SK-N-SH (cell line): ENCODE measurements around the gene RER1. TPM values are rescaled to one million over a fixed set of nuclear protein-coding genes. Genes with fewer than 3 reads are reported as not detected.

ENCODE experiments used
- CTCF ChIA-PET: fragments of 300-600, 350-600 bp; formaldehyde crosslinking; extraction: SDS; loops from one replicate; lab custom pipeline; 2021; lab: Yijun Ruan, JAX
- POLR2A ChIA-PET: fragments of 350-600 bp; sonication (Branson Sonifier 250); formaldehyde crosslinking; extraction: SDS; loops from one replicate; lab custom pipeline; 2020; ENCODE audit warnings: antibody characterized with exemption, inconsistent platforms; lab: Yijun Ruan, JAX
- DNase-seq: peaks from one replicate; pipeline ENCODE4 v3.0.0; 2012
- H2AFZ ChIP-seq: fragments of 200-600 bp; sonication (generic); 2 replicates; pipeline ENCODE4 v1.8.1; 2016; ENCODE audit warnings: antibody characterized with exemption, mild to moderate bottlenecking, low read depth
- H3F3A ChIP-seq: fragments of 200-600 bp; sonication (generic); replicated peaks from 2 replicates; pipeline ENCODE3; 2016; ENCODE audit warnings: antibody characterized with exemption, mild to moderate bottlenecking; ENCODE audit not compliant: insufficient read depth
- H3K27ac ChIP-seq, 2 experiments: fragments of 200-500 bp in 1 of 2; fragments of 200-600 bp in 1 of 2; sonication (Bioruptor generic) in 1 of 2; sonication (generic), shearing (Covaris generic) in 1 of 2; 2 replicates each; pipeline versions ENCODE4 v1.5.1 to v1.6.1; 2014 to 2016; ENCODE audit warnings: low read depth in 2 of 2, inconsistent platforms in 1 of 2, low read length in 1 of 2, mild to moderate bottlenecking in 1 of 2, mixed read lengths in 1 of 2
- H3K27me3 ChIP-seq: fragments of 200-600 bp; sonication (generic), shearing (Covaris generic); 2 replicates; pipeline ENCODE4 v1.6.1; 2016; ENCODE audit warnings: mixed run types; ENCODE audit not compliant: insufficient read depth
- H3K36me3 ChIP-seq, 2 experiments: fragments of 200-500 bp in 1 of 2; fragments of 200-600 bp in 1 of 2; sonication (Bioruptor generic) in 1 of 2; sonication (generic) in 1 of 2; replicated peaks in 1 of 2; 2 replicates each; pipeline versions ENCODE3 to v1.5.1; 2014 to 2016; ENCODE audit warnings: low read length in 1 of 2, mild to moderate bottlenecking in 1 of 2; ENCODE audit not compliant: insufficient read depth in 2 of 2, control insufficient read depth in 1 of 2
- H3K4me1 ChIP-seq, 2 experiments: fragments of 200-500 bp in 1 of 2; fragments of 200-600 bp in 1 of 2; sonication (Bioruptor generic) in 1 of 2; sonication (generic), shearing (Covaris generic) in 1 of 2; 2 replicates each; pipeline versions ENCODE4 v1.5.1 to v1.6.1; 2014 to 2016; ENCODE audit warnings: low read depth in 1 of 2, low read length in 1 of 2, mixed run types in 1 of 2; ENCODE audit not compliant: insufficient read depth in 2 of 2, control insufficient read depth in 1 of 2
- H3K4me2 ChIP-seq: fragments of 200-600 bp; sonication (generic), shearing (Covaris generic); 2 replicates; pipeline ENCODE4 v1.6.1; 2017; ENCODE audit warnings: mixed run types
- H3K4me3 ChIP-seq, 2 experiments: fragments of 200-500 bp in 1 of 2; fragments of 200-600 bp in 1 of 2; sonication (Bioruptor generic) in 1 of 2; sonication (generic), shearing (Covaris generic) in 1 of 2; 2 replicates each; pipeline versions ENCODE4 v1.5.1 to v1.8.1; 2014 to 2016; ENCODE audit warnings: low read depth in 2 of 2, inconsistent platforms in 1 of 2, low read length in 1 of 2, mild to moderate bottlenecking in 1 of 2, mixed read lengths in 1 of 2, moderate library complexity in 1 of 2
- H3K79me2 ChIP-seq: fragments of 200-600 bp; sonication (generic); 2 replicates; pipeline ENCODE4 v1.8.1; 2017; ENCODE audit warnings: mild to moderate bottlenecking; ENCODE audit not compliant: insufficient read depth
- H3K9ac ChIP-seq: fragments of 200-600 bp; sonication (generic); 2 replicates; pipeline ENCODE4 v1.6.1; 2017; ENCODE audit warnings: mixed run types
- H3K9me2 ChIP-seq: fragments of 200-600 bp; sonication (generic); 2 replicates; pipeline ENCODE4 v1.6.1; 2017; ENCODE audit warnings: mixed run types
- H3K9me3 ChIP-seq: fragments of 200-600 bp; sonication (generic); 2 replicates; pipeline ENCODE4 v1.6.1; 2017; ENCODE audit warnings: mixed run types, mild to moderate bottlenecking, moderate library complexity
- H4K20me1 ChIP-seq: fragments of 200-600 bp; sonication (generic); 2 replicates; pipeline ENCODE4 v1.6.1; 2017; ENCODE audit warnings: mild to moderate bottlenecking, mixed run types; ENCODE audit not compliant: insufficient read depth
- CHD2 ChIP-seq: fragments of 150-350 bp; IDR thresholded peaks from 2 replicates; pipeline ENCODE4 v1.6.1; 2018; ENCODE audit warnings: low read length; ENCODE audit not compliant: partially characterized antibody
- EP300 ChIP-seq, 2 experiments: IDR thresholded peaks; 2 replicates each; pipeline versions ENCODE4 v1.4.0 to v1.6.1; 2012; ENCODE audit warnings: borderline replicate concordance in 1 of 2, low read depth in 1 of 2, low read length in 1 of 2
- FOXM1 ChIP-seq: IDR thresholded peaks from 2 replicates; pipeline ENCODE4 v1.4.0; 2012; ENCODE audit warnings: low read depth, mild to moderate bottlenecking
- GATA2 ChIP-seq: sonication (generic); formaldehyde crosslinking; IDR thresholded peaks from 2 replicates; pipeline ENCODE4 v1.5.0; 2020; ENCODE audit warnings: mild to moderate bottlenecking, missing genetic modification reagents
- MEF2A ChIP-seq: IDR thresholded peaks from 2 replicates; pipeline ENCODE4 v1.4.0; 2012; ENCODE audit warnings: low read depth, borderline replicate concordance
- NRF1 ChIP-seq: IDR thresholded peaks from 2 replicates; pipeline ENCODE4 v1.6.1; 2012; ENCODE audit warnings: low read depth, mild to moderate bottlenecking, low read length
- REST ChIP-seq: IDR thresholded peaks from 2 replicates; pipeline ENCODE4 v1.6.1; 2012; ENCODE audit warnings: mild to moderate bottlenecking, low read depth, low read length, moderate library complexity
- RXRA ChIP-seq: IDR thresholded peaks from 2 replicates; pipeline ENCODE4 v1.4.0; 2012; ENCODE audit warnings: low read depth, mild to moderate bottlenecking, borderline replicate concordance
- SIN3A ChIP-seq: IDR thresholded peaks from 2 replicates; pipeline ENCODE4 v1.6.1; 2012; ENCODE audit warnings: low read depth, mild to moderate bottlenecking, low read length, moderate library complexity, borderline replicate concordance
- USF2 ChIP-seq: fragments of 150-350 bp; IDR thresholded peaks from 2 replicates; pipeline ENCODE4 v1.6.1; 2017; ENCODE audit warnings: antibody characterized with exemption, low read length, low read depth, borderline replicate concordance
- YY1 ChIP-seq: IDR thresholded peaks from 2 replicates; pipeline ENCODE4 v1.4.0; 2012; ENCODE audit warnings: low read depth, mild to moderate bottlenecking
- WGBS: methylation state at CpG from one replicate; pipeline ENCODE4 v1.1.6; 2017; ENCODE audit warnings: low lambda C conversion rate; 5-methylcytosine and 5-hydroxymethylcytosine counted together
- polyA plus RNA-seq, 3 experiments: library from polyadenylated mRNA; depleted of rRNA; stranded (reverse); fragments of >200 nt; gene quantifications; 2 replicates each; pipeline ENCODE4 v1.2.3, GENCODE V29; 2012
- TF ChIP-seq, protein P1 (sequence below): IDR thresholded peaks from 2 replicates; pipeline ENCODE4; 2012

RER1 gene
- polyA plus RNA-seq, 1 of the 3 experiments (the other 2 are of a cell fraction), result 181 TPM

GRCh38 chr1:2376931-2377672 lies 14.5 kb upstream of the RER1 start:
- Histone ChIP-seq H3K9ac (no peak overlapping the region), H3K36me3 (no peaks in the 10 kb centered on the region), H3K4me3 (no peak overlapping the region), H4K20me1 (no peaks in the 10 kb centered on the region), H3K79me2 (no peaks in the 10 kb centered on the region), H3K4me1 (peaks cover 0 to 6% of the 10 kb centered on the region in 2 experiments; a peak in 1 of 4 replicates), H2AFZ (no peak overlapping the region), H3K27me3 (no peaks in the 10 kb centered on the region)
- no peak for DNase-seq
- WGBS, result 80% methylated on average over 15 of the region's 25 CpGs
- TF ChIP-seq USF2, result no peak
- no peak for TF ChIP-seq EP300 (IDR thresholded peaks at IDR 0.05; ENCODE audit: borderline replicate concordance in 1 of 2, low read depth in 1 of 2, low read length in 1 of 2)
- no peak for TF ChIP-seq NRF1
- TF ChIP-seq, protein P1, sequence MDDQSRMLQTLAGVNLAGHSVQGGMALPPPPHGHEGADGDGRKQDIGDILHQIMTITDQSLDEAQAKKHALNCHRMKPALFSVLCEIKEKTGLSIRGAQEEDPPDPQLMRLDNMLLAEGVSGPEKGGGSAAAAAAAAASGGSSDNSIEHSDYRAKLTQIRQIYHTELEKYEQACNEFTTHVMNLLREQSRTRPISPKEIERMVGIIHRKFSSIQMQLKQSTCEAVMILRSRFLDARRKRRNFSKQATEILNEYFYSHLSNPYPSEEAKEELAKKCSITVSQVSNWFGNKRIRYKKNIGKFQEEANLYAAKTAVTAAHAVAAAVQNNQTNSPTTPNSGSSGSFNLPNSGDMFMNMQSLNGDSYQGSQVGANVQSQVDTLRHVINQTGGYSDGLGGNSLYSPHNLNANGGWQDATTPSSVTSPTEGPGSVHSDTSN, result no peak
- no peak for TF ChIP-seq CHD2
- TF ChIP-seq GATA2 (CRISPR knock-in tag), result no peak
- TF ChIP-seq MEF2A, result no peak
- no peak for TF ChIP-seq YY1
- no peak for TF ChIP-seq RXRA
- no peak for TF ChIP-seq FOXM1
- TF ChIP-seq REST, result no peak
- no peak for TF ChIP-seq SIN3A
- TF ChIP-seq, all 33 proteins: peak for 0
- ChIA-PET POLR2A (interaction anchor here (1.4 kb wide), 1 partner anchor 14 kb away, joined by 3 read pairs; the partner anchor contains the start of genes MORN1 and RER1), CTCF (interaction anchor here (0.6 to 10.7 kb wide), 3 partner anchors 10 to 332 kb away, joined by 3 to 292 read pairs (median 3); partner anchors contain the start of gene FAAP20)
- Histone ChIP-seq H3F3A (no peaks in the 10 kb centered on the region), H3K4me2 (no peak overlapping the region), H3K27ac (no peak overlapping the region), H3K9me2 (no peaks in the 10 kb centered on the region), H3K9me3 (no peaks in the 10 kb centered on the region)
